ENCODE results near the gene TIGD1.

TIGD1 gene

GRCh38 chr2:232569541-232569940, 19.2 kb upstream of the TIGD1 start:
- no peak for FAIRE-seq

GRCh38 chr2:232568161-232568560, 17.8 kb upstream of the TIGD1 start:
- FAIRE-seq, result no peak

GRCh38 chr2:232567721-232568120, 17.4 kb upstream of the TIGD1 start:
- FAIRE-seq, result no peak

- no peak for FAIRE-seq
Measured at GRCh38 chr2:232563580-232563979, 13.2 kb upstream of the TIGD1 start.

GRCh38 chr2:232562515-232563151, 12.3 kb upstream of the TIGD1 start:
- no peak for FAIRE-seq

- no peak for FAIRE-seq
Measured at GRCh38 chr2:232556426-232556825, 6.1 kb upstream of the TIGD1 start.

- FAIRE-seq, result no peak
Measured at GRCh38 chr2:232551776-232552175, 1.4 kb upstream of the TIGD1 start.

GRCh38 chr2:232551250-232551638, 887 bp upstream of the TIGD1 start:
- FAIRE-seq, result no peak

- FAIRE-seq, result no peak
Measured at GRCh38 chr2:232549655-232550353, 553 bp downstream of the TIGD1 start.

- no peak for FAIRE-seq
Measured at GRCh38 chr2:232547991-232548390, 2.4 kb downstream of the TIGD1 start.

GRCh38 chr2:232545511-232546375, 4.6 kb downstream of the TIGD1 start:
- no peak for FAIRE-seq

- no peak for FAIRE-seq
Measured at GRCh38 chr2:232544674-232545073, 5.7 kb downstream of the TIGD1 start.

GRCh38 chr2:232543928-232544631, 6.3 kb downstream of the TIGD1 start:
- no peak for FAIRE-seq

GRCh38 chr2:232543491-232543890, 6.9 kb downstream of the TIGD1 start:
- no peak for FAIRE-seq

- no peak for FAIRE-seq
Measured at GRCh38 chr2:232542715-232543467, 7.5 kb downstream of the TIGD1 start.

- FAIRE-seq, result no peak
Measured at GRCh38 chr2:232541961-232542714, 8.2 kb downstream of the TIGD1 start.

- FAIRE-seq, result no peak
Measured at GRCh38 chr2:232541195-232541960, 9.0 kb downstream of the TIGD1 start.

- no peak for FAIRE-seq
Measured at GRCh38 chr2:232540441-232541041, 9.8 kb downstream of the TIGD1 start.

GRCh38 chr2:232539298-232540231, 10.8 kb downstream of the TIGD1 start, which contains the start of gene CHRNG:
Gene CHRNG (plus strand): TSS chr2:232539692. CDS start chr2:232539748, 56 bp downstream.
- no peak for FAIRE-seq
